Thyroid gland (tissue), 4 donors: ENCODE measurements around the gene MAML3.

ENCODE experiments used
- POLR2A ChIP-seq, 2 donors: fragments of 450-650 bp; IDR thresholded peaks; one replicate each; pipeline ENCODE4 v1.6.1; 2017; ENCODE audit warnings: antibody characterized with exemption in 2 of 2, mild to moderate bottlenecking in 2 of 2, moderate library complexity in 1 of 2
- TF ChIP-seq, protein P1 (sequence below), 6 experiments: fragments of 200-600 bp in 3 of 6; fragments of 450-650 bp in 3 of 6; sonication (generic) in 3 of 6; IDR thresholded peaks; one replicate each; pipeline ENCODE4 v1.5.1; 2016 to 2019; ENCODE audit warnings: antibody characterized with exemption in 6 of 6, mild to moderate bottlenecking in 2 of 6, inconsistent platforms in 1 of 6, moderate library complexity in 1 of 6

DNA sequence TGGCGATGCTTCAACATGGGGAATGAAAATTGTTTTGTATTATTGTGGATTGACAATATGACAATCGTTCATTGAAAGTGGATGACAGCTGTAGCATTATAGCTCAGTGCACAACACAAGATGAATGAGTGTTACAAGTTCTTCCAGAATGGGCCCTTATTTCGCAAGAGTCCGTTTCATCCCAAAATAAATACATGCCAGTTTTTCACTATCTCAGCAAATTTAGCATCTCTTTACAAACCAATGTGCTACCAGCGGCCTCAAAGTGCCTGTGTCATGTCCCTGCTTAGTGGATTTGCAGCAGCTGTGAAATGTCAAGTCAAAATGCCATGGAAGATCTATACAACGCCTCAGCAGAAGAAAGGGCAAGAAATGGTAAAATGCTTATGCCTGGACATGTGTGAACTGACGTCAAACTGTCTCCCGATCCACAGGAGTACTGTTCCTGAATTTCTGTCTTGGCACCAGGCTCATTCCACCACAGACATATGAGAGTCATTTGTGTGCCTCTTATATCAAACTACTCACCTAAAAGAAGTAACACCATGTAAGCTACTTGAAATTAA is 109.6 kb downstream of the MAML3 start:
- TF ChIP-seq, protein P1, sequence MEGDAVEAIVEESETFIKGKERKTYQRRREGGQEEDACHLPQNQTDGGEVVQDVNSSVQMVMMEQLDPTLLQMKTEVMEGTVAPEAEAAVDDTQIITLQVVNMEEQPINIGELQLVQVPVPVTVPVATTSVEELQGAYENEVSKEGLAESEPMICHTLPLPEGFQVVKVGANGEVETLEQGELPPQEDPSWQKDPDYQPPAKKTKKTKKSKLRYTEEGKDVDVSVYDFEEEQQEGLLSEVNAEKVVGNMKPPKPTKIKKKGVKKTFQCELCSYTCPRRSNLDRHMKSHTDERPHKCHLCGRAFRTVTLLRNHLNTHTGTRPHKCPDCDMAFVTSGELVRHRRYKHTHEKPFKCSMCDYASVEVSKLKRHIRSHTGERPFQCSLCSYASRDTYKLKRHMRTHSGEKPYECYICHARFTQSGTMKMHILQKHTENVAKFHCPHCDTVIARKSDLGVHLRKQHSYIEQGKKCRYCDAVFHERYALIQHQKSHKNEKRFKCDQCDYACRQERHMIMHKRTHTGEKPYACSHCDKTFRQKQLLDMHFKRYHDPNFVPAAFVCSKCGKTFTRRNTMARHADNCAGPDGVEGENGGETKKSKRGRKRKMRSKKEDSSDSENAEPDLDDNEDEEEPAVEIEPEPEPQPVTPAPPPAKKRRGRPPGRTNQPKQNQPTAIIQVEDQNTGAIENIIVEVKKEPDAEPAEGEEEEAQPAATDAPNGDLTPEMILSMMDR (IDR thresholded peaks at IDR 0.05), result no peak
- no peak for TF ChIP-seq POLR2A (IDR thresholded peaks at IDR 0.05)
